SJSA1 (cell line): ENCODE results near the gene BTBD9. TPM values are rescaled to one million over a fixed set of nuclear protein-coding genes. Genes with fewer than 3 reads are reported as not detected.
A peak's percentile ranks its signal among the peaks of the same experiment; 100 is the strongest.

Experiments
- DNase-seq, 2 experiments: peaks; one replicate each; pipeline ENCODE4 v3.0.0-alpha.2; 2015 to 2020; ENCODE audit warnings: low spot score in 2 of 2, low read depth in 1 of 2
- H3K27ac ChIP-seq: fragments of 250-450 bp; sonication (Bioruptor Pico); 2 replicates; pipeline ENCODE4 v1.5.1; 2020; ENCODE audit warnings: mild to moderate bottlenecking, moderate library complexity
- H3K27me3 ChIP-seq: fragments of 250-450 bp; sonication (Bioruptor Pico); replicated peaks from 2 replicates; pipeline ENCODE4 v1.5.1; 2020; ENCODE audit warnings: mild to moderate bottlenecking, moderate library complexity
- H3K36me3 ChIP-seq: fragments of 250-450 bp; sonication (Bioruptor Pico); 2 replicates; pipeline ENCODE4 v1.5.1; 2020; ENCODE audit warnings: mild to moderate bottlenecking
- H3K4me1 ChIP-seq: fragments of 250-450 bp; sonication (Bioruptor Pico); replicated peaks from 2 replicates; pipeline ENCODE4 v1.6.1; 2021; ENCODE audit warnings: mild to moderate bottlenecking
- H3K4me3 ChIP-seq: fragments of 250-450 bp; sonication (Bioruptor Pico); 2 replicates; pipeline ENCODE4 v1.5.1; 2020; ENCODE audit warnings: mild to moderate bottlenecking
- H3K9me3 ChIP-seq: fragments of 250-450 bp; sonication (Bioruptor Pico); replicated peaks from 2 replicates; pipeline ENCODE4 v1.5.1; 2020; ENCODE audit warnings: mild to moderate bottlenecking
- total RNA-seq: library from RNA; depleted of rRNA; stranded (reverse); fragments of >200 nt; shearing (Covaris generic); gene quantifications from 2 replicates; pipeline ENCODE4 v1.2.3, GENCODE V29; 2014

The BTBD9 gene
- total RNA-seq, 1 experiment from 2014 or later, result 8.5 TPM

DNA sequence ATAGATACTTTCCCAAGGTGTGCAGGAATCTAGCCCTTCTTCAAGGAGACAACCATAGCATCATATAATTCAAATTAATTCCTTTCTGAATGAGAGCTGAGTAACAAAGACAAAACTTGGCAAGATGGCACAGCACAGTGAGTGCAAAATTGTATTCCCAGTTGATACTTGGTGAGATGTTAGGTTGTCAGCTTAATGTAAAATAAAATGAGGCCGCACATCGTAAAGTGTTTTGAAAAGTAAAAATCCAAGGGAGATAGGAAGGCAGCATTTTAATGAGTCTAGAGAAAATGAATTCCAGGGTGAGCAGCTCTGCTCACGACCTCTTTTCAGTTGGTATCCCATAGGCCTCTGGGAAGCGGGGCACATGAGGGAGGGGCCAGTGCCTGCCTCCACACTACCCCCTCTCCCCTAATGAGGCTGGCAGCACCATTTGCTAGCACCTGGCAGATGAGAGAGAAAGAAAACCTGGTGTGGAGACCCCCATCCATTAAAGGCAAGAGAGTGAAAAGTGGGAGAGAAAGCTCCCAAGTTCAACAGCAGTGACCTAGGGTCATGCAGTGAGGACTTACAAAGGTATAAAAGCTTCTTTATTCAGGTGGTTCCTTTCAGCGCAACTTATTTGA lies 158.4 kb downstream of the BTBD9 start:
- H3K9me3 ChIP-seq, result no peaks in the 10 kb centered on the region
- H3K27me3 ChIP-seq, result no peaks in the 10 kb centered on the region
- no peak for DNase-seq
- H3K36me3 ChIP-seq, result no peaks in the 10 kb centered on the region
- no peak overlapping the region for H3K4me3 ChIP-seq
- H3K27ac ChIP-seq, result no peak overlapping the region
- no peaks in the 10 kb centered on the region for H3K4me1 ChIP-seq

DNA sequence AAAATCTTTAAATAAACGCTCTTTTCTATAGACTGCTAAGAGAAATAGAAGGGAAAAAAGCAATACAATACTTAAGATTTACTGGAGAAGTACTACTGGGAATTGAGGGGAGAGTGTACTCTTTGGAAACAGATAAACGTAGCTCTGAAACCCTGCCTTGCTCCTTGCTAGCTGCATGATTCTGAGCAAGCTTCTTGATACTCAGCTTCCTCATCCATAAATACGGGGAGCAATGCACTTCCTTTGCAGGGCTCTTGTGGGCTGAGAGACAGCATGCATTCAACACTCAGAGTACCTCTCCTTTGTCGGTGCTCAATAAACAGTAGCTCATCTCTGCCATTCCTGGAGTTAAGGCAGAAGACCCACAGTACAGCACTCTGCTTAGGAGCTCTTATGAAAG lies 159.7 kb downstream of the BTBD9 start:
- Histone ChIP-seq H3K27ac (no peak overlapping the region), H3K9me3 (no peaks in the 10 kb centered on the region), H3K27me3 (no peaks in the 10 kb centered on the region), H3K36me3 (no peaks in the 10 kb centered on the region), H3K4me3 (no peak overlapping the region), H3K4me1 (no peaks in the 10 kb centered on the region)
- DNase-seq, result no peak

DNA sequence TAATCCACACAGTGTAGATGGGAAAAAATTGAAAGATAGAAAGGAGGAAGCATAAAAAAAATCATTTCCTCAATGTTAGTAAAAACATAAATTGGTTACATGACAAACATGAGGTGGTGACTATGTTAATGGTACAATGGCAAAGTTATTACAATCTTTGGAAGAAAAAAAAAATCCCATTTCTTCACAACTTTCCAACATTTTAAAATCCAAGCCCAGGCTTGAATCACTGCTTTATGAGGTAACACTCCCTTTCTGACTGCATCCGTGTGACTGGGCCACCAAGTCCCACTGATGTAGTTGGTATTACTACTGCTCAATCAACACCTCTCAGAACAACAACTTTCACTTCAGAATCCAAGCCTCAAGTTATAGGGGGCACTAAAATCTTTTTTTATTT lies 160.4 kb downstream of the BTBD9 start:
- no peak for DNase-seq
- Histone ChIP-seq H3K27me3 (no peaks in the 10 kb centered on the region), H3K4me3 (no peak overlapping the region), H3K4me1 (no peaks in the 10 kb centered on the region), H3K9me3 (no peaks in the 10 kb centered on the region), H3K27ac (no peak overlapping the region), H3K36me3 (no peaks in the 10 kb centered on the region)

DNA sequence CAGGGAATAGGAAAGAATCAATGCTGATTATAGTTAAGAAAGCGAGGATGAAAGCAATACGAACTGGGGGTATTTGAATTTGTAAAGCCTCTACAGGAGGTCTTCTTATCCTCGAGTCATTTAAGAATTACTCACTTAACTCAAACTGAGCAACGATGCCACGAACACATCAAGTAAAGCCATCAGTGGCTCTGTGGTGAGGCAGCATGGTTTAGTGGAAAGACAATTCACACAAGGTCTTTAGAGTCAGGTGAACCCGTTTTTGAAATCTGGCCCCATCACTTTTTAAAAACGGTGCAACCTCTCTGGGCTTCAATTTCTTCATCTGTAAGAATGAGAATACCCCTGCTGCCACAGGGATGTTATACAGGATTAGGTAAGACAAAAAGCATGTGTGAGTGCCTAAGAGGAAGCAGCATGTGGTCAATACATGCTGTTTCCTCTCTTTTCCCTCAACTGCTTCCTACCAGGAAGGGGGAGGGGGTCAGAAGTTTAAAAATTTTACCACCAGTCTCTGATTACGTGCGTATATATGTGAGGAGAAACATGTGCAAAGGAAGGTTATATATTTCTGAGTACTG lies 162.0 kb downstream of the BTBD9 start:
- no peaks in the 10 kb centered on the region for H3K36me3 ChIP-seq
- H3K4me1 ChIP-seq, result no peaks in the 10 kb centered on the region
- no peaks in the 10 kb centered on the region for H3K27me3 ChIP-seq
- no peak for DNase-seq
- H3K9me3 ChIP-seq, result no peaks in the 10 kb centered on the region
- no peak overlapping the region for H3K4me3 ChIP-seq
- H3K27ac ChIP-seq, result no peak overlapping the region

DNA sequence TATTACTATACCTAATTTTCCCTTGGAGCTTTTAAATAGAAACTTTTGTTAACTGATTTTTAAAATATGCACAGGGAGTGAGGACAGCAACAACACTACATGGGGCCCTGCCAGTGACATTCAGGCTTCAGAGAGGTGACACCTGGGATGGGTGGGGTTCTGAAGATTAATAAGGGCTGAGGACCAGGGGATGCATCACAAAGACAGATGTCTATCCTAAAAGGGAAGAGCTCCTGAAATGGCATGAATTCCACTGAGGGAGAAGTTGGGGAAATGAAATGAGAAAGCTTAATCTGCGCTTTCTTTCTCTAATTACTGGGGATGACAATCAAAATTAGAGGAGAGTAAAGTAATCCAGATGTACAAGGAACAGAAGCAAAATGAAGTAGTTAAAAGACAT lies 162.8 kb downstream of the BTBD9 start:
- H3K36me3 ChIP-seq, result no peaks in the 10 kb centered on the region
- no peaks in the 10 kb centered on the region for H3K27me3 ChIP-seq
- DNase-seq, result no peak
- no peaks in the 10 kb centered on the region for H3K9me3 ChIP-seq
- H3K27ac ChIP-seq, result no peak overlapping the region
- no peaks in the 10 kb centered on the region for H3K4me1 ChIP-seq
- H3K4me3 ChIP-seq, result no peak overlapping the region

DNA sequence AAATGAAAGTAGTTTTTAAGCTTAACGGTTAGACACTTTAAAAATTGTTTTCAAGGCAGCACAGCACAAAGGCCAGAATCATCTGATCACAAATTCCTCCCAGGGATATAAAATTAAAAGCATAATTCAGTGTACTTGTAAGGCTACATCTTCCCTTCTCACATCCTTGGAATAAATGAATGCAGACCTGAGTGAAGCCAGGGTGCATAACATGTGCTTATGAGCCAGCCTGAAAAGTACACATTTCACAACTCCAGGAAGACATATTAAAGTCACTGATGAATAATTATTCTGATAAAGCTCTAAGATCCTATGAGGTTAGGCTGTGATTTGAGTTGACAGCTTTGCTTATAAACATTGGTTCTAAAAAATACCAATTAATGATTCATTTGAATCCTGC lies 163.6 kb downstream of the BTBD9 start:
- Histone ChIP-seq H3K9me3 (no peaks in the 10 kb centered on the region), H3K4me3 (no peak overlapping the region), H3K36me3 (no peaks in the 10 kb centered on the region), H3K27ac (no peak overlapping the region), H3K4me1 (no peaks in the 10 kb centered on the region), H3K27me3 (no peaks in the 10 kb centered on the region)
- DNase-seq, result no peak

DNA sequence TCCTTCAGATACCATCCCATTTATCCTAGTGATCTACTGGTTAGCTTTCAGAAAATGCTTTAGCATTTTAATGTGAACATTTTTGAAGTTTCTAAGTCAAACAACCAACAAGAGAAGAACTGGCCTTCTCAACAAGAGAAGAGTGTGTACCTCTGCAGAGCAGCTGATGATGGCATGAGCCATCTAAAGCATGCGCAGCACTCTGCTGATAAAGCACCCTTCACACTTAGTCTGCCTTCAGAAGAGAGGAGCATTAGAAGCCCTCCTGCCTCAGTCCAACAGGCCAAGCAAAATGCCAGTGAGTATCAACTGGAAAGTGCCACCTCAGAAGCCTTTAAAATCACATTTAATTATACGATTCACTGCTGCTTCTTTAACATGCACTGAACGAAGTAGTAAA lies 169.2 kb downstream of the BTBD9 start:
- Histone ChIP-seq H3K4me3 (no peak overlapping the region), H3K36me3 (no peaks in the 10 kb centered on the region), H3K9me3 (no peaks in the 10 kb centered on the region), H3K27me3 (no peaks in the 10 kb centered on the region), H3K27ac (no peak overlapping the region), H3K4me1 (no peaks in the 10 kb centered on the region)
- no peak for DNase-seq

DNA sequence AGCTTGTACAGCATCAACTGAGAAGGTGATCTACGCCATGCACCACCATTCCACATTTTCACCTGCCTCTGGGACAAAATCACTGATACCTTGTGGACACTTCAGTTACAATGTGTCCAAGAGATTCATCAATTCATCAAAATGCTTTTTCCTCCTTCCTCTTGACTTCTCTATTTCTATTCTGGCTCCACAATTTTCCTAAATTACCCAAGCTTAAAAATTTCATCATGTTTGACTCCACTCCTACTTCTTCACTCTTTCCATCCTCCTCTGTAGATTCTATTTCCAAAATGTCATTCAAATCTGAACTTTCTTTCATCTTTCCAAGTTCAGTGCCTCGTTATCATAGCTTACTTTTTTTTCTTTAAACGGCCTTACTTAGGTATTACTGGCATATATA lies 172.2 kb downstream of the BTBD9 start:
- Histone ChIP-seq H3K9me3 (no peaks in the 10 kb centered on the region), H3K27me3 (no peaks in the 10 kb centered on the region), H3K4me1 (no peaks in the 10 kb centered on the region), H3K4me3 (no peak overlapping the region), H3K36me3 (no peaks in the 10 kb centered on the region), H3K27ac (no peak overlapping the region)
- DNase-seq, result no peak

DNA sequence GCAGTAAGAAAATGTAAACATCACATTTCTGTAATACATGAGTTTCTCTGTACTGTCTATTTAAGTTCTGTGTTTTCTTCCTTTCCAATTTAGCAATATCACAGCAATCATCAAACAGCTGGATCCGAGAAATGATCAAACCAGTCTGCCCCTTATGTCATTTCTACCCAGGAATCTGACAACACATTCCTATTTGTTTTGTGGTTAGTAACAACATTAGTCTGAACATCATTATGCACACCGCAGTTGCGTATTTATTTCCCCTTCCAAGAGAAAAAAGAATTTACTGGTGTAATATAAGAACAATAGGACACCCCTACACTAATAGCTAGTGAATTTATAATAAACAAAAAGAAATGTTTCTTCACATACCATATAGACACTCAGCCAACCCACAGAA lies 179.5 kb downstream of the BTBD9 start:
- peaks cover 18% of the 10 kb centered on the region for H3K4me1 ChIP-seq
- peak in 1 of 2 experiments; percentile 81 for DNase-seq
- H3K4me3 ChIP-seq, result no peak overlapping the region
- no peaks in the 10 kb centered on the region for H3K27me3 ChIP-seq
- H3K36me3 ChIP-seq, result no peaks in the 10 kb centered on the region
- peak overlapping the region; percentile 22; the same call in 1 of the 2 replicates for H3K27ac ChIP-seq
- H3K9me3 ChIP-seq, result no peaks in the 10 kb centered on the region

DNA sequence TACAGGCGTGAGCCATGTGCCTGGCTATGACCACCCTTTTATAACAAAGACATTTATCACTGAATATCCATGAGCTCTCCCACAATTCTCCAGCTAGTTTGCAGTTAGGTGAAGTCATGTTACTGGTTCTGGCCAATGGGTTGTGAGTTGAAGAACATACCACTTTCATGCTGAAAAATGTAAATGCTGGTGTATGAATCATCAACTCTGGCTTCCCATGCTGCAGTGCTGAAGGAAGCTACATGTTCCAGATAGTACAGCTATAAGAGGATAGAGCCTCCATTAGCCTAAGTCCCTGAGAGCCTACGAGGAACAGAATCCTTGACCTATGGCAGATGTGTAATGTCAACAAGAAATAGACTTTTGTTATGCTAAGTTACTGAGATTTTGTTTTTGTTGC lies 180.4 kb downstream of the BTBD9 start:
- DNase-seq, result no peak
- Histone ChIP-seq H3K4me3 (no peak overlapping the region), H3K4me1 (peaks cover 18% of the 10 kb centered on the region), H3K27me3 (no peaks in the 10 kb centered on the region), H3K9me3 (no peaks in the 10 kb centered on the region), H3K36me3 (no peaks in the 10 kb centered on the region), H3K27ac (no peak overlapping the region)

DNA sequence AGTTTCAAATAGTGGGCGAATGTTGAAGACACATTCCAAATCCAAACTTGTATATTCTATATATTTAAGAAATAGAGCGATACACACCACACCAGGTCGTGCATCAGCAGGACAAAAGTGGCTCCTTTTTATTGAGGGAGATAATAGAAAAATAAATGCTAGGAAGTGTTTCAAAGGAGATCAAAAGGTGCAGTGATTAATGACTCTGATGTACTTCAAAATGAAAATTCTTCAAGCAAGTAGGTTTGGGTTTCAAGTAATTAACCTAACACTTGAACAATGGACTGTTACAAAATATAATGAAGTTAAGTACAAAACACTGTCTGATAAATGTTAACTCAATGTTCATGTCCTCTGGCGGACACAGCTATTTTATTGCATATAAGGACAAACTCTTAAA lies 185.9 kb downstream of the BTBD9 start:
- H3K36me3 ChIP-seq, result no peaks in the 10 kb centered on the region
- H3K4me3 ChIP-seq, result no peak overlapping the region
- no peaks in the 10 kb centered on the region for H3K27me3 ChIP-seq
- no peaks in the 10 kb centered on the region for H3K4me1 ChIP-seq
- H3K9me3 ChIP-seq, result no peaks in the 10 kb centered on the region
- H3K27ac ChIP-seq, result no peak overlapping the region
- DNase-seq, result no peak

DNA sequence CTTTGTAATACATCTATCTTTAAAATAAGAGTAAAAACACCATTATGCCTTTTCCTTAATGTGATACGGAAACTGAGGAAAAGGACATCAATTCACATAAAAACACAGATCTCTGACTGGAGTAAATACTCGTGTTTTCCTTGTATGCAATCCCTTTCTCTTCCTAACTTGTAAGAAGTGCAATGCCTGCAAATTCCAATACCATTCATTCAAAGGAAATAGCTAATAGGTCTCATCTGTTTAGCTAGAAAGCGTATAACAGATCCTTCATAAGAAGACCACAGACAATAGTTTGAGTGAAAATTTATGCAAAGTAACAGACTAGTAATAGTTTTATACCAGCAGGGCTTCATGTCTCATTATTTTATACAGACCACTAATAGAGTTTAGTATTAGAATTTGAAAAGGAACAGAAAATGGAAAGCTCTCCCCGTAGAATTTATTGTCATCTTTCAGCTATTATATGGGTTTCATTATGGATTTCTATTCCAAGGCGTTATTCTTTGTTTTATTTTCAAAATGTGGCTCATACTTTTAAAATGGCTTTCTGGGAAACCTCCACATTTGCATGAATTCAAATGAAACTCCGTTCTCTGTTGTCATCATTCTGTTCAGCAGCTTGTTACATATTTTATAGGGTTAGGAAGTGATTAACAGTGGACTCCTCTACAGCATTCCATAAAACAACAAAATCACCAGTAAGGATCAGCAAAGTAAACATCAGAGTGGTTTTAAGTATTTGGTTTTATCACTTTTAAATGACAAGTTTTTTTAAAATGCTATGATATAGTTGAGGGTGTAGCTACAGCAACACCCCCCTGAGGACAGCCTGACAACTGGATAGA lies 186.7 kb downstream of the BTBD9 start:
- Histone ChIP-seq H3K9me3 (no peaks in the 10 kb centered on the region), H3K36me3 (no peaks in the 10 kb centered on the region), H3K4me3 (no peak overlapping the region), H3K4me1 (no peaks in the 10 kb centered on the region), H3K27ac (no peak overlapping the region), H3K27me3 (no peaks in the 10 kb centered on the region)
- no peak for DNase-seq

DNA sequence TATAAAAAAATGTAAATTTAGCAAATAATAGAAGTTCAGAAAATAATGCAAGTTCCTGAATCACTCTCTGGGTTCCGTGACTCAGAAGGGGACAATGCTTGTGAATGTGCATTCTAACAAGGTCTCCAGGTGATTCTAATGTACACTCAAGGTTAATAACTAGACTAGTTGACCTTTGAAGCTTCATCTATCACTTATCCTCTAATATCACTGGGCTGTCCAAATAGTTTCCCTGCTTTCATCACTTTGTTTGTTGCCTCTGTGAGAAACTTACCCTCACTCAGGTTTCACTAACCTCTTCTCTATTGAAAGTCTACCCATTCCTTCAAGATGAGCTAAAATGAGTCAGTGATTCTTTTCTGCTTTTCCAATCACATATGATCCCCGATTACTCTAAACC lies 189.0 kb downstream of the BTBD9 start:
- Histone ChIP-seq H3K27me3 (no peaks in the 10 kb centered on the region), H3K4me3 (no peak overlapping the region), H3K9me3 (no peaks in the 10 kb centered on the region), H3K36me3 (no peaks in the 10 kb centered on the region), H3K27ac (no peak overlapping the region), H3K4me1 (no peaks in the 10 kb centered on the region)
- DNase-seq, result no peak

DNA sequence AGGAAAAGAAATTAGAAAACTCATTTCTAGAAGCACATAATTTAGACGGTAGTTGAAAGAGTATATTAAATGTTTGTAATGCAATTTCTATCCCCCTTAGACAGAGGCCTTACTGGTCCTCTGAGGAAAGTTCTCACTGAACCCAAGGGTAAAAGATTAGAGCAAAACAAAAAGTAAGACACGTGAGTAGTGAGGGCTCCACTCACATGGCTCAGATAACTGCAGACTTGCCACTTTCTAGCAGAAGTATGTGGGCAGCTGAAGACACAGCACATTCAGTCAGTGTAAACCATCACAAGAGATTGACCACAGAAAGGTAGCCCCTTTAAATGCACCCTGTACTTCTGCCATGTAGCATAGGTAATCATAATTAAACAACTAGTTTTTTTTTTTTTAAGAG lies 193.8 kb downstream of the BTBD9 start:
- H3K9me3 ChIP-seq, result no peaks in the 10 kb centered on the region
- H3K36me3 ChIP-seq, result no peaks in the 10 kb centered on the region
- no peaks in the 10 kb centered on the region for H3K4me1 ChIP-seq
- H3K27ac ChIP-seq, result no peak overlapping the region
- no peaks in the 10 kb centered on the region for H3K27me3 ChIP-seq
- DNase-seq, result no peak
- H3K4me3 ChIP-seq, result no peak overlapping the region
